ENCODE data around the gene SCPEP1.
A peak's percentile ranks its signal among the peaks of the same experiment; 100 is the strongest.

The SCPEP1 gene

GRCh38 chr17:57004944-57005579, 27.1 kb downstream of the SCPEP1 start:
- no peak for DNase-seq

GRCh38 chr17:57006040-57006439, 28.1 kb downstream of the SCPEP1 start:
- DNase-seq: no peak

GRCh38 chr17:57008958-57009357, 31.0 kb downstream of the SCPEP1 start:
- DNase-seq: no peak

GRCh38 chr17:57009737-57010445, 32.0 kb downstream of the SCPEP1 start:
- peak; percentile 11 for DNase-seq

- no peak for DNase-seq
Observed at GRCh38 chr17:57010487-57010886, 32.6 kb downstream of the SCPEP1 start.

- no peak for DNase-seq
Observed at GRCh38 chr17:57011491-57012015, 33.6 kb downstream of the SCPEP1 start.

GRCh38 chr17:57016071-57016763, 38.3 kb downstream of the SCPEP1 start:
- DNase-seq: no peak

- DNase-seq: no peak
Observed at GRCh38 chr17:57016764-57017116, 38.8 kb downstream of the SCPEP1 start.

- DNase-seq: no peak
Observed at GRCh38 chr17:57017625-57018024, 39.7 kb downstream of the SCPEP1 start.

GRCh38 chr17:57020208-57020607, 42.3 kb downstream of the SCPEP1 start:
- no peak for DNase-seq

- DNase-seq: no peak
Observed at GRCh38 chr17:57021226-57021940, 43.5 kb downstream of the SCPEP1 start.

GRCh38 chr17:57025876-57026275, 47.9 kb downstream of the SCPEP1 start:
- DNase-seq: no peak

GRCh38 chr17:57027852-57028251, 49.9 kb downstream of the SCPEP1 start:
- DNase-seq: no peak

GRCh38 chr17:57032343-57032742, 54.4 kb downstream of the SCPEP1 start:
- DNase-seq: no peak

- no peak for DNase-seq
Observed at GRCh38 chr17:57033296-57033695, 55.4 kb downstream of the SCPEP1 start.

GRCh38 chr17:57034807-57035754, 57.1 kb downstream of the SCPEP1 start:
- DNase-seq: no peak

GRCh38 chr17:57035971-57036481, 58.1 kb downstream of the SCPEP1 start:
- no peak for DNase-seq

GRCh38 chr17:57037411-57037810, 59.5 kb downstream of the SCPEP1 start:
- no peak for DNase-seq

GRCh38 chr17:57038486-57038885, 60.6 kb downstream of the SCPEP1 start:
- DNase-seq: no peak

GRCh38 chr17:57040571-57040970, 62.6 kb downstream of the SCPEP1 start:
- DNase-seq: no peak

GRCh38 chr17:57043276-57043675, 65.3 kb downstream of the SCPEP1 start:
- DNase-seq: no peak
